MM.1S (cell line): ENCODE measurements around the gene ARFGAP1.

ENCODE experiments used
- CTCF ChIP-seq: fragments of 300-600 bp; sonication (generic); IDR thresholded peaks from 2 replicates; pipeline ENCODE4 v1.5.1; 2016; ENCODE audit warnings: antibody characterized with exemption, low read length, mixed read lengths
- EZH2 ChIP-seq: fragments of 300-600 bp; sonication (generic); optimal IDR thresholded peaks from 2 replicates; pipeline ENCODE3; 2017; ENCODE audit warnings: low read depth, mild to moderate bottlenecking, antibody characterized with exemption, low read length, mixed read lengths

- TF ChIP-seq CTCF: no peak
- TF ChIP-seq EZH2: no peak
Measured at GRCh38 chr20:63275825-63276224, 3.2 kb downstream of the ARFGAP1 start.
